Testis (tissue), 2 donors: ENCODE measurements around the gene GRHL3.

ENCODE experiments used
- POLR2A ChIP-seq: fragments of 450-650 bp; IDR thresholded peaks from one replicate; pipeline ENCODE4 v1.6.1; 2017; ENCODE audit warnings: antibody characterized with exemption, mild to moderate bottlenecking, moderate library complexity
- TF ChIP-seq, protein P1 (sequence below), 3 experiments: fragments of 450-650 bp in 2 of 3; fragments of 200-600 bp in 1 of 3; sonication (generic) in 1 of 3; IDR thresholded peaks; one replicate each; pipeline ENCODE4 v1.5.1; 2016 to 2019; ENCODE audit warnings: antibody characterized with exemption in 3 of 3, mild to moderate bottlenecking in 2 of 3, moderate library complexity in 1 of 3

DNA sequence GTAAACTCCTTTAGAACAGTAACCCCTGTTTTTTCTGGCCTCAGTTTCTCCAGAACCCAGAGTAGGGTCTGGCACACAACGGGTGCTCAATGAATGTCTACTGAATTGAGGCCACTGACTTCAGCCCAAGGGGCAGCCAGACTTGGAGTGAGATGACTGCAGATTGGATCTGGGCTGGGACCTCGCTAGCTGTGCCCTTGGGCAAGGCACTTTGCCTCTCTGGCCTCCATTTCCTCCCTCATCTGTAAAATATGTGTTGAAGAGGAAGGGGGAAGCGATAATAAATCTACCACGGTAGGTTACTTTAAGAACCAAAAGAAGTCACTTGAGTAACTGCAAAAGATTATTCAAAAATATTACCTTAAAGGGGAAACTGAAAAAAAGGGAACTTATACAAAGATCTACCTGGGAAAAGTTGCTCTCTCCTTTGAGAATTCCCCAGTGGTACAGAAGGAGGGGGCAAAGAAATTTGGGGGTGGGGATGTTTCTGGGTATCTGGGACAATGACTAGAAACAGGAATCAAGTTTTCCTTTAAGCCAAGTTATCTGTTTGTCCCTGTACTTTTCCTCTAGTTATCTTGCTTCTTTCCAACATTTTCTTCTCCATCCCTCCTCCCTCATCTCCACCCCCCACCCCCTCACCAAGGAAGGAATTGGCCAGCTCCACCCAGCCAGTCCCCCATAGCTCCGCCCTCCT is 394 bp upstream of the GRHL3 start:
- TF ChIP-seq, protein P1, sequence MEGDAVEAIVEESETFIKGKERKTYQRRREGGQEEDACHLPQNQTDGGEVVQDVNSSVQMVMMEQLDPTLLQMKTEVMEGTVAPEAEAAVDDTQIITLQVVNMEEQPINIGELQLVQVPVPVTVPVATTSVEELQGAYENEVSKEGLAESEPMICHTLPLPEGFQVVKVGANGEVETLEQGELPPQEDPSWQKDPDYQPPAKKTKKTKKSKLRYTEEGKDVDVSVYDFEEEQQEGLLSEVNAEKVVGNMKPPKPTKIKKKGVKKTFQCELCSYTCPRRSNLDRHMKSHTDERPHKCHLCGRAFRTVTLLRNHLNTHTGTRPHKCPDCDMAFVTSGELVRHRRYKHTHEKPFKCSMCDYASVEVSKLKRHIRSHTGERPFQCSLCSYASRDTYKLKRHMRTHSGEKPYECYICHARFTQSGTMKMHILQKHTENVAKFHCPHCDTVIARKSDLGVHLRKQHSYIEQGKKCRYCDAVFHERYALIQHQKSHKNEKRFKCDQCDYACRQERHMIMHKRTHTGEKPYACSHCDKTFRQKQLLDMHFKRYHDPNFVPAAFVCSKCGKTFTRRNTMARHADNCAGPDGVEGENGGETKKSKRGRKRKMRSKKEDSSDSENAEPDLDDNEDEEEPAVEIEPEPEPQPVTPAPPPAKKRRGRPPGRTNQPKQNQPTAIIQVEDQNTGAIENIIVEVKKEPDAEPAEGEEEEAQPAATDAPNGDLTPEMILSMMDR (IDR thresholded peaks at IDR 0.05): no peak
- no peak for TF ChIP-seq POLR2A
